Stimulated activated CD8-positive, alpha-beta memory T cell treated with anti-CD3 and anti-CD28 coated beads, Interleukin-12 subunit alpha, Interleukin-12 subunit beta, amount 100 ng/mL, for 24 hours (primary cell): ENCODE results near the gene PLD5.
"Not testable (repeated sequence)": the region's sequence is repeated elsewhere in the genome, so short reads cannot be mapped to it uniquely, and the experiment has no call there.

ENCODE experiments used
- DNase-seq: peaks from one replicate; pipeline ENCODE4 v3.0.0-alpha.2; 2020; ENCODE audit errors: extremely low read depth

PLD5 gene

DNA sequence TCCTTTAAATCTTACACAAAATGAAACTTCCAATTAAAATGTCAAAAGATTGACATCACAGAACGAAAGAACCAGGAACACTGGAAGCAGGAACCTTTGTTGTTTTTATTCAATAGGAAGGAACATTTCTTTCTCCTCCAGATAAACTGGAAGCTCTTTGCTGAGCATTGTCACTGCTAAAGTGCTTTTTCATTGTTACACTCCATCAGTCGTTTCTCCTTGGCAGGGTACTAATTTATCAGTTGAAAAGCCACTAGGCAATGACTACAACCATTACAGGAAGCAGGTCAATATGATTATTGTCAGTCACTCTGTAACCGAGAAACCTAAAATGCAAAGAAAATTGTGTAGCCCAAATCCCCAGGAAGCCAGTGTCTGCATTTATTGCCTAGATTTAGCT, 362.4 kb downstream of the PLD5 start:
- DNase-seq, result no peak

- DNase-seq, result no peak
Observed at GRCh38 chr1:242147096-242147976, 377.2 kb downstream of the PLD5 start.

DNA sequence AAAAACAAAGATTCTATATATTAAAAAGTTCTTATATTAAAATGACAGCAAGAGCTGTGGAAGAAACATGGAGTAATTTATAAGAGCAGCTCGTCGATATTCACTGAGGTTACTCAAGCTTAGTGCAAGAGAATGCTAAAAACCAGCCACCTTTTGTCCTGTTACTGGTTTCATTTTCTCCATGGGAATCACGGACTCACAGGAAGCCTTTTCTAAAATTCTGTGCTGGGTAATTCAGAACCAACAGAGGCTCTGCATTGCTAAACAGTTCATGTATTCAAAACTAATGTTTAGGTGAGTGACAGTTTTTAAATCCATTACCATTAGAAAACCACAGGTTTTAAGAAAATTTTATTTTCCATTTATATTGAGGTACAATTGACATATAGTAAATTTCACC, 377.8 kb downstream of the PLD5 start:
- DNase-seq, result no peak

- DNase-seq, result no peak
Observed at GRCh38 chr1:242140836-242141235, 383.7 kb downstream of the PLD5 start.

DNA sequence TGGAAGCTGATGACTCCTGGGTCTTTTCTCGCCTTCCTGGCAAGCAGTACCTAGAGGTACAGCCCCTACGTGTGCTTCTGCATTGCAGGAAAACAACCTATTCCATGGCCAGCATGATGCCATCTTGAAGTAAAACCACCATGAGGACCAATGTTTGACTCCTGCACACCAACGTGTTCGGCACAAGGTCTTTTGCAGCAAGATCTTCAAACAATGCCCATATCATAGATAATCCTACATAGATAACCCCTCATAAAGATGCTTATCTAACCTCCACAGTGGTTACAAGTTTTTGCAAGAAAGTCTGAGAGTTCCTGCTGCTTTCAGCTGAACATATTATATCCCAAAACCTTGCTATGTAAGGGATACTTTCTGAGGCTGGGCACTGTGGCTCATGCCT, 384.5 kb downstream of the PLD5 start:
- no peak for DNase-seq

DNA sequence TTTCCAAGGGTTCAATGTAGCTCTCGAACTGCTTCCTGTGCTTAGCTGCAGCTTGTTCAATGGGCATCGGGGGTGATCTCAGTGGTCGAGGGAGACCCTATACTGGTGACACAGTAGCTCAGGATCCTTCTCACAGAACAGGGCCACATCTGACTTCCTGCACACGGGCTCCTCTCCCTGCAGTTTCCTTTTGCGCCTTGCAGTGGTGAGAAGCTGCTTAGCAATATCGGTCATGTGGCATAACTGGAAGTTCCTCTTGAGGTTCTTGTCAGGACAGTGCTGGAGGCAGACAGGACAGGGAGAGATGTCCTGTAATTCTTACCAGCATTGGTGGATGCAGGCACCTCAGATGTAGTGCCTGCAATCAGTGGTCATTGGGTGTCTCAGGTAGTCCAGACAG, 385.1 kb downstream of the PLD5 start:
- DNase-seq, result no peak

DNA sequence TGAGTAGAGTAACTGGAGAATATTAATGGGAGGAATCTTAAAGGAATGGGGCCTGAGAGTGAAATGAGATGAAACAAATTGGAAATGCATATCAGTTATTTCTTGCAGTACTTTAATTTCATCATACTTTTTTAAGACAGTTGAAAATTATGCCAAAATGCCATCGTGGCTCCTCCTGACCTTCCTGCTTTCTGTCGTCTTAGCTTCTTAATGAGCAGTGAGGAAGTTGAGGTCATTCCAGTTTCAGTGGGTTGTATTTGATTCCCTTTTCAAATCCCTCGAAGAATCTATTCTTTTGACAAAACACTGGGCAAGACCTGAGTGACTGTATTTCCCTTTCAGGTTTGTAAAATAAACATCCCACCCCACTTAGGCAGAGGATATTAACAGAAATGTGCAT, 390.7 kb downstream of the PLD5 start:
- no peak for DNase-seq

DNA sequence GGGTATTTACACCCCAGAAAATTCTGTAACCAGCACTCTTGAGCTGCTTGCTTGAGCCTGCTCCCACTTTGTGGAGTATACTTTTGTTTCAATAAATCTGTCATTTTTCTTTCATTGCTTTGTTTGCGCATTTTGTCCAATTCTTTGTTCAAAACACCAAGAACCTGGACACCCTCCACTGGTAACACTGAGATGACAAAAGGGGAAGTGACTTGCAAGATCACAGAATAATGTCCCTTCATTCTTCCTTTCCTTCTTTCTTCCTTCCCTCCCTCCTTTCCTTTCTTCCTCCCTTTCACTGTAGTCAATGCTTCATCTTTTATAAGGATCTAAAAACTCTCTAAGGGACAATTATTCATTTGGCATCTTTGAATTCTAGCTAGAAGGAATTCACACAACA, 391.1 kb downstream of the PLD5 start:
- DNase-seq, result no peak

DNA sequence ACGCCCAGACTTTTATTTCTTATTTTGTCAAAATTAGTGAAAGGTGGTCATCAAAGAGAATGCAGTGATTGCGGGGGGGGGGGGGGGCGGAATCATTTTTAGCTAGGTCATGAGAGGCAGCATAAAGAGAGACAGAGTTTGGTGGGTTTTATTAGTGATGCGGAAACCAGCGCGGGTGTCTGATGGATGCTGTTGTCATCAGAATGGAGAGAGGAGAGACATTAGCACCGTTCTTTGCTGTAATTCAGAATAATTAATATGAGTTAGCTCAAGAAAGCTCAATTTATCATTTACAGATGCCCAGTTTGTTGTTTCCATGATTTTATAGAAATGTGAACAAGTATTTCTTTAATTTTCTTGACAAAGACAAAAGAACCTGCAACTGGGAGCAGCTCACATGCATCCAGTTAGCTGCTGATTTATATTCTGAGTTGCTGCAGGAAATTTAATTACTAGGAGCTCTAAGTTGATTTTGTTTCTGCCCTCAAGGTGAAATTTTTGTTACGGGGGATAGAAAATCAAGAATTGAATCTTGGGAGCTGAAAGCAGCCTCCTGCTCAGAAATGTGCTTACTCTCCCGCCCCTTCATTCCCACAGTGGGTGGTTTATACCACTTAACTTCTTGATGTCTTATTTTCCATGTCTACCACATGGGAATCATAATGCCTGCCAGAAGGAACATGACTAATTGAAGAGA, 392.2 kb downstream of the PLD5 start:
- DNase-seq, result no peak

DNA sequence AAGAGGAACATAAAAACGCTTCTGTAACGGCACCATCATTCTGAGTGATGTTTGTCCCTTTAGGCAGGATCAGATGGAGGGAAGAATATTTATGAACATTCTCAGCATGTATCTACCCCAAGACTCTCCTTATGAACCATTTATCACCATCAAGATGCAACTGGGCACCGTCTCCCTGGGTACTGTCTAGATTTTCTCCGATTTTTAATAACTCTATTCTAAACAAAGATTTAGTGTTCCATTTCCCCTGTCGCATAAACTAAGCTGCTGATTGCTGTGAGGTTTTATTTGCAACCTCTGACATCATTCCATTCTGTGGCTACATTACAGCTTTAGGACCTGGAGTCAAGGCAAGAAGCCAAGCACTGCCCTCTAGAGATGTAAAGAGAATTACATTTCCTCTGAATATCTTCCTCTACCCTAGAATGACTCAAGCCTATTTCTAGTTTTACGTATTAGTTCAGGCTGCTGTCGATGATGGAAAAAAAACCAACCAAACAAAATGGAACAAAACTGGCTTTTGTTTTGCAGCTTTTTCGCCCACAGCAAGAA, 395.5 kb downstream of the PLD5 start:
- DNase-seq, result no peak

GRCh38 chr1:242120432-242120831, 404.1 kb downstream of the PLD5 start:
- DNase-seq, result no peak

- no peak for DNase-seq
Observed at GRCh38 chr1:242100921-242101320, 423.6 kb downstream of the PLD5 start.

- not testable (repeated sequence) for DNase-seq
Observed at GRCh38 chr1:242097283-242097682, 427.2 kb downstream of the PLD5 start.

DNA sequence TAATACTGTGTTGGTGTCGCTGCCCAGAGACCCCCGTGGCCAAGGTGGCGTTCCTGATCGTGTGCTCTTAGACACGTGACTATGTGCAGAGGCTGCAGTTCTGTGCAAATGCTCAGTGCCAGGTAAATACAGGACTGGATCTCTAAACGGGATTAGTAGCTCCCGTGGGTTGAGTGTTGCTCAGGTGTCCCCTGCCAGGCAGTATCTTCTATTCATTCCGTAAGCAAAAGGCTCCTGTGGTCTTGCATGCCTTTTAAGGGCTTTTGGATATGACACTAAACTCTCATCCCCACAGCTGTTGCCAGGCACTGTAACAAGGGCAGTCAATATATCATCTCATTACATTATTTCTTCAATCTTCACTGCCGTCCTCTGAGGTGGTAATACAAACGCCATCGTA, 431.4 kb downstream of the PLD5 start:
- DNase-seq, result no peak

GRCh38 chr1:242089911-242090310, 434.6 kb downstream of the PLD5 start:
- no peak for DNase-seq

- no peak for DNase-seq
Observed at GRCh38 chr1:242088875-242089274, 435.6 kb downstream of the PLD5 start.

DNA sequence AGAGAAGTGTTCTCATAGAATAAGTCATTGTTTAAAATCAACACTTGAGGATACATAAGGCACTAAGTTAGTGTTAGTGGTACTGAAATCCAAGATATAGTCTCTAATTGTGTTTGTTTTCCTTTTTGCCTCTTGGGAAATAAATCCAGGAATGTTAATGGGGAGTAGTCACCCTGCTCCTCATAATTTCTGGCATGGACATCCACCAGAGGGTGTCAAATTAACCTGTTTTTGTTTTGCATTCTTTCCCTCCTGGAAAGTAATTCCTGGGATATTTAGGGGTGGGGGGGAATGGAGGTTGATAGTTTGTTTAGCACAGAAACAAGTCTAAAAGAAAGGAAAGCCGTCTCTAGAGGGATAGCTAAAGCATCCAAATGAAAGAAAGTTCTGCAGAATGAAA, 437.8 kb downstream of the PLD5 start:
- DNase-seq, result no peak

- no peak for DNase-seq
Observed at GRCh38 chr1:242086093-242086492, 438.4 kb downstream of the PLD5 start.

- no peak for DNase-seq
Observed at GRCh38 chr1:242083742-242084141, 440.8 kb downstream of the PLD5 start.

DNA sequence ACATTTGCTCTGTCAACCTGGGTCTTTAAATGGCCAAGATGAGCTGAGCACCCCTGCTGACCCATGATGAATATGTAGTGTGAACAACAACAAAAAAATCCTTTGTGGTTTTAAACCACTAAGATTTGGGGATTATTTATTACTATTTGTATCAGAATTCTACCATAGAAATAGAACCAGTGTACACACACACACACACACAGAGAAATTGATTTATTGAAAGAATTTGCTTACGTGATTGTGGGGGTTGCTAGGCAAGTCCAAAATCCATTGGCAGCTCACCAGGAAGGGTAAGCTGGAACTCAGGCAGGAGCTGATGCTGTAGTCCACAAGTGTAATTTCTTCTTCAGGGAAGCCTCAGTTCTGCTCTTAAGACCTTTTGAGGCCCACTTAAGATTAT, 443.1 kb downstream of the PLD5 start:
- DNase-seq, result no peak

DNA sequence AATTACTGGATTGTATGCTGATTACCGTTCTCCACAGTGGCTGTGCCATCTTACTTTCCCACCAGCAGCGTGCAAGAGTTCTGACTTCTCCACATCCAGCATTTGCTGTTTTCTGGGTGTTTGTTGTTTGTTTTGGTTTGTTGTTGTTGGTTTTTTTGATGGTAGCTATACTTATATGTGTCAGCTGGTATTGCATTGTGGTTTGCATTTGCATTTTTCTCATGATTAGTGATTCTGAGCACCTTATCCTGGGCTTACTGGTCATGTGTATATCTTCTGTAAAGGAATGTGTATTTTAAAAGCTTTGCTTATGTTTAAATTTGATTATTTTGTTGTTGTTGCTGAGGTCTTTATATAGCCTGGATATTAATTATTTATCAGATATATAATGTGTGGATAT, 458.7 kb downstream of the PLD5 start:
- DNase-seq, result no peak

DNA sequence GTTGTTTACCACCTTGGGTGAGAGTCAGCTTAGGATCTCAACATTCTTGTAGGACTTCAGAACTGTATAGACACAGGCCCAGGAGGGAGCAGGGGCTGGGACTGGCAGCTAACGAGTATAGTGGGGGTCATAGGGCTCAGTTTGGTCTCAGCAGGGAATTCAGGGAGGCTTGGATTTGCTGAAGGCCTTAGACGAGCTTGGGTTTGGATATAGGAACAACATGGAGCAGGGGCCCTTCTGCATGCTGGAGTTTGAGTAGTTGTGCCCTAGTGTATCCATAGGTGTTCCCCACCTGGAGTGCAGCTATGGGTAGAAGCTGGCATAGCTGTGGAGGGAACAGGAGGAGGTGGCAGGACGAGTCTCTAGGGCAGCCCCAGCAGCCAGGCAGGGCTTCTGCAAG, 462.2 kb downstream of the PLD5 start:
- DNase-seq, result no peak

- DNase-seq, result no peak
Observed at GRCh38 chr1:242059976-242060375, 464.5 kb downstream of the PLD5 start.
